Stimulated activated CD8-positive, alpha-beta memory T cell treated with anti-CD3 and anti-CD28 coated beads, Interleukin-12 subunit alpha, Interleukin-12 subunit beta, amount 100 ng/mL, for 24 hours (primary cell): ENCODE results near the gene MYL7.

ENCODE experiments used
- DNase-seq: peaks from one replicate; pipeline ENCODE4 v3.0.0-alpha.2; 2020; ENCODE audit errors: extremely low read depth

Gene MYL7

GRCh38 chr7:44100458-44101302, 40.5 kb downstream of the MYL7 start:
- no peak for DNase-seq

GRCh38 chr7:44099669-44100068, 41.5 kb downstream of the MYL7 start:
- DNase-seq, result no peak

- DNase-seq, result no peak
Observed at GRCh38 chr7:44098092-44099068, 42.8 kb downstream of the MYL7 start.

- DNase-seq, result no peak
Observed at GRCh38 chr7:44097064-44097932, 43.8 kb downstream of the MYL7 start.

- DNase-seq, result no peak
Observed at GRCh38 chr7:44096326-44096881, 44.7 kb downstream of the MYL7 start.

- no peak for DNase-seq
Observed at GRCh38 chr7:44095781-44096180, 45.4 kb downstream of the MYL7 start.

GRCh38 chr7:44094883-44095592, 46.1 kb downstream of the MYL7 start:
- DNase-seq, result no peak

GRCh38 chr7:44094365-44094764, 46.8 kb downstream of the MYL7 start:
- no peak for DNase-seq

- DNase-seq, result no peak
Observed at GRCh38 chr7:44093102-44093641, 48.0 kb downstream of the MYL7 start.
